ENCODE data around the gene TEF.

Gene TEF

GRCh38 chr22:41381329-41382097, at the start of gene TEF:
TSS of gene TEF (plus strand) at chr22:41381942. CDS start at chr22:41382045, 103 bp downstream.
- peak; percentile 100 for DNase-seq (ENCODE audit: low read depth, low spot score)

- DNase-seq (ENCODE audit: low read depth, low spot score) = no peak
Observed at GRCh38 chr22:41332217-41332939, 49.4 kb upstream of the TEF start.

- DNase-seq (ENCODE audit: low read depth, low spot score) = peak; percentile 19
Observed at GRCh38 chr22:41333806-41334205, 47.9 kb upstream of the TEF start.

- no peak for DNase-seq (ENCODE audit: low read depth, low spot score)
Observed at GRCh38 chr22:41334215-41334614, 47.5 kb upstream of the TEF start.

- DNase-seq (ENCODE audit: low read depth, low spot score) = no peak
Observed at GRCh38 chr22:41334951-41335635, 46.6 kb upstream of the TEF start.

- no peak for DNase-seq (ENCODE audit: low read depth, low spot score)
Observed at GRCh38 chr22:41338614-41339212, 43.0 kb upstream of the TEF start.

- DNase-seq (ENCODE audit: low read depth, low spot score) = no peak
Observed at GRCh38 chr22:41339823-41340222, 41.9 kb upstream of the TEF start.

GRCh38 chr22:41340357-41340756, 41.4 kb upstream of the TEF start:
- no peak for DNase-seq (ENCODE audit: low read depth, low spot score)

GRCh38 chr22:41341012-41341411, 40.7 kb upstream of the TEF start:
- DNase-seq (ENCODE audit: low read depth, low spot score) = no peak

GRCh38 chr22:41341990-41342389, 39.8 kb upstream of the TEF start:
- DNase-seq (ENCODE audit: low read depth, low spot score) = no peak

- DNase-seq (ENCODE audit: low read depth, low spot score) = no peak
Observed at GRCh38 chr22:41343300-41343699, 38.4 kb upstream of the TEF start.

GRCh38 chr22:41343717-41344116, 38.0 kb upstream of the TEF start:
- no peak for DNase-seq (ENCODE audit: low read depth, low spot score)

GRCh38 chr22:41344189-41344788, 37.5 kb upstream of the TEF start:
- no peak for DNase-seq (ENCODE audit: low read depth, low spot score)

GRCh38 chr22:41345807-41346335, 35.9 kb upstream of the TEF start:
- no peak for DNase-seq (ENCODE audit: low read depth, low spot score)

GRCh38 chr22:41347066-41347859, 34.5 kb upstream of the TEF start:
- no peak for DNase-seq (ENCODE audit: low read depth, low spot score)

- DNase-seq (ENCODE audit: low read depth, low spot score) = no peak
Observed at GRCh38 chr22:41348964-41349484, 32.7 kb upstream of the TEF start.

GRCh38 chr22:41350087-41350486, 31.7 kb upstream of the TEF start:
- no peak for DNase-seq (ENCODE audit: low read depth, low spot score)

- no peak for DNase-seq (ENCODE audit: low read depth, low spot score)
Observed at GRCh38 chr22:41351011-41351410, 30.7 kb upstream of the TEF start.

GRCh38 chr22:41352058-41352457, 29.7 kb upstream of the TEF start:
- DNase-seq (ENCODE audit: low read depth, low spot score) = peak; percentile 14

- DNase-seq (ENCODE audit: low read depth, low spot score) = no peak
Observed at GRCh38 chr22:41353862-41354575, 27.7 kb upstream of the TEF start.
